ENCODE measurements around the gene FHAD1. TPM values are rescaled to one million over a fixed set of nuclear protein-coding genes. Genes with fewer than 3 reads are reported as not detected.
A peak's percentile ranks its signal among the peaks of the same experiment; 100 is the strongest.

Gene FHAD1
- total and polyA plus RNA-seq, 2 of the 13 experiments (the other 11 are each of a cell fraction or from before 2014, with no cell fraction given) = not detected

GRCh38 chr1:15272009-15272781 is 25.2 kb downstream of the FHAD1 start (continued):
- TF ChIP-seq, protein P1, sequence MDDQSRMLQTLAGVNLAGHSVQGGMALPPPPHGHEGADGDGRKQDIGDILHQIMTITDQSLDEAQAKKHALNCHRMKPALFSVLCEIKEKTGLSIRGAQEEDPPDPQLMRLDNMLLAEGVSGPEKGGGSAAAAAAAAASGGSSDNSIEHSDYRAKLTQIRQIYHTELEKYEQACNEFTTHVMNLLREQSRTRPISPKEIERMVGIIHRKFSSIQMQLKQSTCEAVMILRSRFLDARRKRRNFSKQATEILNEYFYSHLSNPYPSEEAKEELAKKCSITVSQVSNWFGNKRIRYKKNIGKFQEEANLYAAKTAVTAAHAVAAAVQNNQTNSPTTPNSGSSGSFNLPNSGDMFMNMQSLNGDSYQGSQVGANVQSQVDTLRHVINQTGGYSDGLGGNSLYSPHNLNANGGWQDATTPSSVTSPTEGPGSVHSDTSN (CRISPR knock-in tag; IDR thresholded peaks at IDR 0.05; ENCODE audit: borderline replicate concordance) = no peak
- no peak for TF ChIP-seq SIN3A (IDR thresholded peaks at IDR 0.05; ENCODE audit: borderline replicate concordance, low read depth, low read length)
- no peak for TF ChIP-seq AGO2 (optimal IDR thresholded peaks at IDR 0.05; ENCODE audit: low read depth, low read length)
- TF ChIP-seq ZNF703 (CRISPR knock-in tag; IDR thresholded peaks at IDR 0.05; ENCODE audit: borderline replicate concordance) = no peak
- peak; percentile 33 for TF ChIP-seq GABPB1 (CRISPR knock-in tag; IDR thresholded peaks at IDR 0.05)
- no peak for TF ChIP-seq ZNF543 (CRISPR knock-in tag; IDR thresholded peaks at IDR 0.05)
- TF ChIP-seq ATF3 (CRISPR knock-in tag; IDR thresholded peaks at IDR 0.05) = peak; percentile 58
- 0 out of 2 replicates have a peak, but pooled peaks have one; percentile 35 for TF ChIP-seq ZBTB42 (CRISPR knock-in tag; IDR thresholded peaks at IDR 0.05)
- TF ChIP-seq, protein P2, sequence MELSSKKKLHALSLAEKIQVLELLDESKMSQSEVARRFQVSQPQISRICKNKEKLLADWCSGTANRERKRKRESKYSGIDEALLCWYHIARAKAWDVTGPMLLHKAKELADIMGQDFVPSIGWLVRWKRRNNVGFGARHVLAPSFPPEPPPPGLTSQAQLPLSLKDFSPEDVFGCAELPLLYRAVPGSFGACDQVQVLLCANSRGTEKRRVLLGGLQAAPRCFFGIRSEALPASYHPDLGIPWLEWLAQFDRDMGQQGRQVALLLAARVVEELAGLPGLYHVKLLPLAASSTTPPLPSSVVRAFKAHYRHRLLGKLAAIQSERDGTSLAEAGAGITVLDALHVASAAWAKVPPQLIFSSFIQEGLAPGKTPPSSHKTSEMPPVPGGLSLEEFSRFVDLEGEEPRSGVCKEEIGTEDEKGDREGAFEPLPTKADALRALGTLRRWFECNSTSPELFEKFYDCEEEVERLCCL (CRISPR knock-in tag; IDR thresholded peaks at IDR 0.05; ENCODE audit: borderline replicate concordance) = no peak
- TF ChIP-seq, protein P3, sequence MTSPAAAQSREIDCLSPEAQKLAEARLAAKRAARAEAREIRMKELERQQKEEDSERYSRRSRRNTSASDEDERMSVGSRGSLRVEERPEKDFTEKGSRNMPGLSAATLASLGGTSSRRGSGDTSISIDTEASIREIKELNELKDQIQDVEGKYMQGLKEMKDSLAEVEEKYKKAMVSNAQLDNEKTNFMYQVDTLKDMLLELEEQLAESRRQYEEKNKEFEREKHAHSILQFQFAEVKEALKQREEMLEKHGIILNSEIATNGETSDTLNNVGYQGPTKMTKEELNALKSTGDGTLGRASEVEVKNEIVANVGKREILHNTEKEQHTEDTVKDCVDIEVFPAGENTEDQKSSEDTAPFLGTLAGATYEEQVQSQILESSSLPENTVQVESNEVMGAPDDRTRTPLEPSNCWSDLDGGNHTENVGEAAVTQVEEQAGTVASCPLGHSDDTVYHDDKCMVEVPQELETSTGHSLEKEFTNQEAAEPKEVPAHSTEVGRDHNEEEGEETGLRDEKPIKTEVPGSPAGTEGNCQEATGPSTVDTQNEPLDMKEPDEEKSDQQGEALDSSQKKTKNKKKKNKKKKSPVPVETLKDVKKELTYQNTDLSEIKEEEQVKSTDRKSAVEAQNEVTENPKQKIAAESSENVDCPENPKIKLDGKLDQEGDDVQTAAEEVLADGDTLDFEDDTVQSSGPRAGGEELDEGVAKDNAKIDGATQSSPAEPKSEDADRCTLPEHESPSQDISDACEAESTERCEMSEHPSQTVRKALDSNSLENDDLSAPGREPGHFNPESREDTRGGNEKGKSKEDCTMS (CRISPR knock-in tag; conservative IDR thresholded peaks at IDR 0.05) = no peak
- TF ChIP-seq NFRKB (IDR thresholded peaks at IDR 0.05) = no peak
- TF ChIP-seq, protein P4, sequence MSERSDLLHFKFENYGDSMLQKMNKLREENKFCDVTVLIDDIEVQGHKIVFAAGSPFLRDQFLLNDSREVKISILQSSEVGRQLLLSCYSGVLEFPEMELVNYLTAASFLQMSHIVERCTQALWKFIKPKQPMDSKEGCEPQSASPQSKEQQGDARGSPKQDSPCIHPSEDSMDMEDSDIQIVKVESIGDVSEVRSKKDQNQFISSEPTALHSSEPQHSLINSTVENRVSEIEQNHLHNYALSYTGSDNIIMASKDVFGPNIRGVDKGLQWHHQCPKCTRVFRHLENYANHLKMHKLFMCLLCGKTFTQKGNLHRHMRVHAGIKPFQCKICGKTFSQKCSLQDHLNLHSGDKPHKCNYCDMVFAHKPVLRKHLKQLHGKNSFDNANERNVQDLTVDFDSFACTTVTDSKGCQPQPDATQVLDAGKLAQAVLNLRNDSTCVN (CRISPR knock-in tag; IDR thresholded peaks at IDR 0.05; ENCODE audit: borderline replicate concordance) = 0 out of 2 replicates have a peak, but pooled peaks have one; percentile 40
- 0 out of 2 replicates have a peak, but pooled peaks have one; percentile 60 for TF ChIP-seq ZNF792 (CRISPR knock-in tag; IDR thresholded peaks at IDR 0.05)
- TF ChIP-seq ZNF772 (CRISPR knock-in tag; IDR thresholded peaks at IDR 0.05) = no peak
- TF ChIP-seq XRCC5 (optimal IDR thresholded peaks at IDR 0.05; ENCODE audit: low read length) = peak; percentile 88
- no peak for TF ChIP-seq ZNF766 (CRISPR knock-in tag; IDR thresholded peaks at IDR 0.05; ENCODE audit: borderline replicate concordance)
- TF ChIP-seq ZNF335 (CRISPR knock-in tag; IDR thresholded peaks at IDR 0.05) = 0 out of 2 replicates have a peak, but pooled peaks have one; percentile 19
- no peak for TF ChIP-seq FIP1L1 (IDR thresholded peaks at IDR 0.05; ENCODE audit: borderline replicate concordance, insufficient read depth, low read depth, low read length)
- no peak for TF ChIP-seq PCBP2 (optimal IDR thresholded peaks at IDR 0.05; ENCODE audit: low read depth, low read length, poor library complexity, severe bottlenecking)
- TF ChIP-seq SALL2 (CRISPR knock-in tag; IDR thresholded peaks at IDR 0.05) = 0 out of 2 replicates have a peak, but pooled peaks have one; percentile 43
- TF ChIP-seq SUZ12 (IDR thresholded peaks at IDR 0.05; ENCODE audit: low read depth, low read length) = no peak
- TF ChIP-seq PAF1 (CRISPR knock-in tag; IDR thresholded peaks at IDR 0.05) = no peak
- TF ChIP-seq HOXA3 (CRISPR knock-in tag; IDR thresholded peaks at IDR 0.05) = no peak; the same call in 1 of the 2 replicates
- TF ChIP-seq ZSCAN31 (CRISPR knock-in tag; IDR thresholded peaks at IDR 0.05; ENCODE audit: low read depth) = 0 out of 2 replicates have a peak, but pooled peaks have one; percentile 51

All from HepG2 (cell line).